Activated T-helper 1 cell treated with Interleukin-2 at 50 U/mL for 16 hours (primary cell): Measurements from ENCODE around the gene NLRC5.
"Not testable (repeated sequence)": the region's sequence is repeated elsewhere in the genome, so short reads cannot be mapped to it uniquely, and the experiment has no call there.

Source experiments
- DNase-seq: peaks from one replicate; pipeline ENCODE4 v3.0.0-alpha.2; 2020; ENCODE audit warnings: low read depth

NLRC5 gene

GRCh38 chr16:57003439-57004386, 14.4 kb downstream of the NLRC5 start:
- DNase-seq, result no peak

GRCh38 chr16:57004387-57005250, 15.3 kb downstream of the NLRC5 start:
- DNase-seq, result no peak

- DNase-seq, result not testable (repeated sequence)
Observed at GRCh38 chr16:57005597-57005996, 16.2 kb downstream of the NLRC5 start.

- no peak for DNase-seq
Observed at GRCh38 chr16:57007050-57007449, 17.7 kb downstream of the NLRC5 start.

GRCh38 chr16:57007530-57007929, 18.2 kb downstream of the NLRC5 start:
- DNase-seq, result no peak

GRCh38 chr16:57008440-57008839, 19.1 kb downstream of the NLRC5 start:
- DNase-seq, result no peak

- DNase-seq, result no peak
Observed at GRCh38 chr16:57009643-57010170, 20.4 kb downstream of the NLRC5 start.

GRCh38 chr16:57012353-57012752, 23.0 kb downstream of the NLRC5 start:
- no peak for DNase-seq

- DNase-seq, result no peak
Observed at GRCh38 chr16:57013229-57013628, 23.9 kb downstream of the NLRC5 start.

GRCh38 chr16:57013902-57014301, 24.5 kb downstream of the NLRC5 start:
- DNase-seq, result no peak

GRCh38 chr16:57016301-57016700, 26.9 kb downstream of the NLRC5 start:
- no peak for DNase-seq

GRCh38 chr16:57016831-57017230, 27.5 kb downstream of the NLRC5 start:
- no peak for DNase-seq

- no peak for DNase-seq
Observed at GRCh38 chr16:57017251-57017650, 27.9 kb downstream of the NLRC5 start.

- DNase-seq, result no peak
Observed at GRCh38 chr16:57019746-57020145, 30.4 kb downstream of the NLRC5 start.

GRCh38 chr16:57020651-57021050, 31.3 kb downstream of the NLRC5 start:
- DNase-seq, result no peak

GRCh38 chr16:57021757-57022156, 32.4 kb downstream of the NLRC5 start:
- DNase-seq, result no peak

- no peak for DNase-seq
Observed at GRCh38 chr16:57022445-57022844, 33.1 kb downstream of the NLRC5 start.

- DNase-seq, result peak; percentile 55
Observed at GRCh38 chr16:57023541-57024249, 34.3 kb downstream of the NLRC5 start.

GRCh38 chr16:57024894-57025680, 35.7 kb downstream of the NLRC5 start:
- no peak for DNase-seq

- DNase-seq, result no peak
Observed at GRCh38 chr16:57025941-57026777, 36.8 kb downstream of the NLRC5 start.
